ENCODE measurements around the gene MYOCOS.

The MYOCOS gene, protein sequence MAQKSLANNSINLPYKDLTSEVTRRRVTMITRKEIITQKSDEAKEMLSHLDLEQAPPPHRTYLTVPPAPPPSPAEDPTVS

DNA sequence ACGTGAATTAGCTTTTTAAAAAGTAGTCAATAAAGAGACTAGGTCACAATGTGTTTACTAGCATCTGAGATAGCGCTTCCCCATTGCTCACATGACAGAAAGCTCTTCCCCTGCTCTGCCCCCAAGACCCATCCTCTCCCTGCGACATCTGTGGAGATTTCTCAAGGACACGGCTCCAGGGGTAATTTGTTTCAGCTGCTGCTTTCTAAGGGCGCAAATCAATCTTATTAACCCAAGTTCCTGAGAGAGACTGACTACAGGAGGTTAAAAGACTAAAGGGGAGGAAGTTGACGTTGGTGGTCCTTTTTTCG, at the start of gene MYOCOS:
TSS of gene MYOCOS (plus strand) at position 92 of the 311 bp plus-strand sequence. CDS start 1,641 bp downstream, outside the sequence.
- Histone ChIP-seq H3K4me3 (ENCODE audit: low read length) (no peak within 1 kb of the TSS), H3K9me2 (replicated peaks; ENCODE audit: control insufficient read depth, low read length) (no peaks in the 10 kb centered on the region), H3K9me3 (ENCODE audit: control insufficient read depth, insufficient read depth, low read length) (no peaks in the 10 kb centered on the region), H3K4me1 (ENCODE audit: control insufficient read depth, low read length) (no peaks in the 10 kb centered on the region), H3K79me2 (ENCODE audit: control insufficient read depth, low read length) (no peaks in the 10 kb centered on the region), H3K4me2 (ENCODE audit: low read length) (no peak within 1 kb of the TSS), H3K27ac (ENCODE audit: low read depth, low read length) (no peak within 1 kb of the TSS), H3K27me3 (ENCODE audit: control insufficient read depth, low read length) (no peaks in the 10 kb centered on the region), H3K36me3 (ENCODE audit: control insufficient read depth, low read length) (no peaks in the 10 kb centered on the region), H3F3A (ENCODE audit: control insufficient read depth, insufficient read depth) (no peaks in the 10 kb centered on the region), H4K20me1 (ENCODE audit: control insufficient read depth, insufficient read depth, low read depth, low read length) (no peaks in the 10 kb centered on the region)
- no peak for TF ChIP-seq EZH2phosphoT487 (IDR thresholded peaks at IDR 0.05; ENCODE audit: borderline replicate concordance, low read length)
- TF ChIP-seq, protein P1, sequence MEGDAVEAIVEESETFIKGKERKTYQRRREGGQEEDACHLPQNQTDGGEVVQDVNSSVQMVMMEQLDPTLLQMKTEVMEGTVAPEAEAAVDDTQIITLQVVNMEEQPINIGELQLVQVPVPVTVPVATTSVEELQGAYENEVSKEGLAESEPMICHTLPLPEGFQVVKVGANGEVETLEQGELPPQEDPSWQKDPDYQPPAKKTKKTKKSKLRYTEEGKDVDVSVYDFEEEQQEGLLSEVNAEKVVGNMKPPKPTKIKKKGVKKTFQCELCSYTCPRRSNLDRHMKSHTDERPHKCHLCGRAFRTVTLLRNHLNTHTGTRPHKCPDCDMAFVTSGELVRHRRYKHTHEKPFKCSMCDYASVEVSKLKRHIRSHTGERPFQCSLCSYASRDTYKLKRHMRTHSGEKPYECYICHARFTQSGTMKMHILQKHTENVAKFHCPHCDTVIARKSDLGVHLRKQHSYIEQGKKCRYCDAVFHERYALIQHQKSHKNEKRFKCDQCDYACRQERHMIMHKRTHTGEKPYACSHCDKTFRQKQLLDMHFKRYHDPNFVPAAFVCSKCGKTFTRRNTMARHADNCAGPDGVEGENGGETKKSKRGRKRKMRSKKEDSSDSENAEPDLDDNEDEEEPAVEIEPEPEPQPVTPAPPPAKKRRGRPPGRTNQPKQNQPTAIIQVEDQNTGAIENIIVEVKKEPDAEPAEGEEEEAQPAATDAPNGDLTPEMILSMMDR (IDR thresholded peaks at IDR 0.05; ENCODE audit: low read depth, low read length, poor library complexity, severe bottlenecking), result no peak

DNA sequence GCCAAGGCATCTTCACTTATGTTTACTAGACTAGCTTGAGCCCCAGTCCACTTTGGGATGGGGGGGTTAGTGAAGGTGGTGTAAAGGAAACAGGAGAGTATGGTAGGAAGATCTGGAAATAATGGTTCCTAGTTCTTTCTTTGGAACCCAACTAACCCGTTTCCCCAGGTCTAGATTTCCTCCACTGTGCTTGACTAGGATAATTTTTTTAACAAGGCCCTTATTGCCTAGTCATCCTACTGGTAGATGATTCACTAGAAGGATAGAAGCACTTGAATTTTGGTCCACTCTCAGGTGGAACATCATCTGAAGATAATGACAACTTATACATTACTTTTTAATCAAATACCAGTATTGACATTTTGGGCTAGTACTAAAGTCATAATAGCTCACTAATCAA, 45.9 kb upstream of the MYOCOS start:
- TF ChIP-seq, protein P1 (IDR thresholded peaks at IDR 0.05; ENCODE audit: low read depth, low read length, poor library complexity, severe bottlenecking), result no peak
- no peak for TF ChIP-seq EZH2phosphoT487 (IDR thresholded peaks at IDR 0.05; ENCODE audit: borderline replicate concordance, low read length)
- no peaks in the 10 kb centered on the region for H3K9me3 ChIP-seq (ENCODE audit: control insufficient read depth, insufficient read depth, low read length)
- H3K36me3 ChIP-seq (ENCODE audit: control insufficient read depth, low read length), result peaks cover 88% of the 10 kb centered on the region
- H3K4me2 ChIP-seq (ENCODE audit: low read length), result no peak overlapping the region
- no peaks in the 10 kb centered on the region for H3K79me2 ChIP-seq (ENCODE audit: control insufficient read depth, low read length)
- H3K27me3 ChIP-seq (ENCODE audit: control insufficient read depth, low read length), result no peaks in the 10 kb centered on the region
- H3F3A ChIP-seq (ENCODE audit: control insufficient read depth, insufficient read depth), result no peaks in the 10 kb centered on the region
- no peaks in the 10 kb centered on the region for H3K4me1 ChIP-seq (ENCODE audit: control insufficient read depth, low read length)
- peaks cover 4% of the 10 kb centered on the region; the same call in 1 of the 2 replicates for H4K20me1 ChIP-seq (ENCODE audit: control insufficient read depth, insufficient read depth, low read depth, low read length)
- H3K9me2 ChIP-seq (replicated peaks; ENCODE audit: control insufficient read depth, low read length), result no peaks in the 10 kb centered on the region
- H3K27ac ChIP-seq (ENCODE audit: low read depth, low read length), result no peak overlapping the region
- H3K4me3 ChIP-seq (ENCODE audit: low read length), result no peak overlapping the region

DNA sequence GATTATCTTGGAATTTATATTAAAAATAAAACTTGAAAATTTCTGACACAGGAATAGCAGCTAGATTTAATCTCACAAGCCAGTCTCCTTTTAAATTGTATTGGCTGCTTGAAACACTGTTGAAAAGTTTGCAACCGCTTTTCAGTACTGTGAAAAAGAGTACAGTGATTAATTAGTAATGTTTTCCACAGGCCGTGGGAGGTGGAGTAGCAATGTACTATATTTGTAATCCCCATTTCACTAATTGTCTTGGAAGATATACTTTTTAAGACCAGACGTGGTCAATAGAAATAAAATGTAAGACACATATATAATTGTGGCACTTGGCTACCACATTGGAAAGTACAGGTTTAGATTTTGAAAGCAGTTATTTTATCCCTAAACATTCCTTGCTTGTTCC, 40.8 kb upstream of the MYOCOS start:
- Histone ChIP-seq H3K36me3 (ENCODE audit: control insufficient read depth, low read length) (peaks cover 95% of the 10 kb centered on the region), H3K9me3 (ENCODE audit: control insufficient read depth, insufficient read depth, low read length) (no peaks in the 10 kb centered on the region), H3K79me2 (ENCODE audit: control insufficient read depth, low read length) (no peaks in the 10 kb centered on the region)

More for the DNA sequence above, 40.8 kb upstream of the MYOCOS start:
- Histone ChIP-seq H3K4me3 (ENCODE audit: low read length) (no peak overlapping the region), H3K27ac (ENCODE audit: low read depth, low read length) (no peak overlapping the region), H3K4me2 (ENCODE audit: low read length) (no peak overlapping the region), H4K20me1 (ENCODE audit: control insufficient read depth, insufficient read depth, low read depth, low read length) (peaks cover 4% of the 10 kb centered on the region; the same call in 1 of the 2 replicates), H3K4me1 (ENCODE audit: control insufficient read depth, low read length) (no peaks in the 10 kb centered on the region), H3K27me3 (ENCODE audit: control insufficient read depth, low read length) (no peaks in the 10 kb centered on the region), H3F3A (ENCODE audit: control insufficient read depth, insufficient read depth) (no peaks in the 10 kb centered on the region; the same call in 1 of the 2 replicates), H3K9me2 (replicated peaks; ENCODE audit: control insufficient read depth, low read length) (no peaks in the 10 kb centered on the region)
- TF ChIP-seq EZH2phosphoT487 (IDR thresholded peaks at IDR 0.05; ENCODE audit: borderline replicate concordance, low read length), result no peak
- TF ChIP-seq, protein P1 (IDR thresholded peaks at IDR 0.05; ENCODE audit: low read depth, low read length, poor library complexity, severe bottlenecking), result no peak
